ENCODE measurements around the gene IER3.
"Not testable (repeated sequence)": the region's sequence is repeated elsewhere in the genome, so short reads cannot be mapped to it uniquely, and the experiment has no call there.

IER3 gene

DNA sequence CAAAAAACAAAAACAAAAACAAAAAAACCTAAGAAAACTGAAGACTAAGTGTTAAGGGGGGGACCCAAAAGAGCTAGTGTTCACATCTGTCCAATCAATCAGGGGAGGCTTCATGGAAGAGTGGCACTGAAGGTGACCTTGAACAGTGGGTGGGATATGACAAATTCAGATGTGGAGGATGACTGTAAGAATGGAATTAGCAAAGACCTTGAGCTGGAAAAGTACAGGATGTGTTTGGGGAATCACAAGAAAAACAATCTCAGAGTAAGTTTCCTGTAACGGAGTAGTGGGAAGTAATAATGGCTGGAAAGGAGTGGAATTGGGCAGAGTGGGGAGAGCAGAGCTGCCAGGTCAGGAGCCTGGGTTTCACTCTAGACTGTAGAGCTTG, 2.9 kb upstream of the IER3 start:
- FAIRE-seq = no peak

DNA sequence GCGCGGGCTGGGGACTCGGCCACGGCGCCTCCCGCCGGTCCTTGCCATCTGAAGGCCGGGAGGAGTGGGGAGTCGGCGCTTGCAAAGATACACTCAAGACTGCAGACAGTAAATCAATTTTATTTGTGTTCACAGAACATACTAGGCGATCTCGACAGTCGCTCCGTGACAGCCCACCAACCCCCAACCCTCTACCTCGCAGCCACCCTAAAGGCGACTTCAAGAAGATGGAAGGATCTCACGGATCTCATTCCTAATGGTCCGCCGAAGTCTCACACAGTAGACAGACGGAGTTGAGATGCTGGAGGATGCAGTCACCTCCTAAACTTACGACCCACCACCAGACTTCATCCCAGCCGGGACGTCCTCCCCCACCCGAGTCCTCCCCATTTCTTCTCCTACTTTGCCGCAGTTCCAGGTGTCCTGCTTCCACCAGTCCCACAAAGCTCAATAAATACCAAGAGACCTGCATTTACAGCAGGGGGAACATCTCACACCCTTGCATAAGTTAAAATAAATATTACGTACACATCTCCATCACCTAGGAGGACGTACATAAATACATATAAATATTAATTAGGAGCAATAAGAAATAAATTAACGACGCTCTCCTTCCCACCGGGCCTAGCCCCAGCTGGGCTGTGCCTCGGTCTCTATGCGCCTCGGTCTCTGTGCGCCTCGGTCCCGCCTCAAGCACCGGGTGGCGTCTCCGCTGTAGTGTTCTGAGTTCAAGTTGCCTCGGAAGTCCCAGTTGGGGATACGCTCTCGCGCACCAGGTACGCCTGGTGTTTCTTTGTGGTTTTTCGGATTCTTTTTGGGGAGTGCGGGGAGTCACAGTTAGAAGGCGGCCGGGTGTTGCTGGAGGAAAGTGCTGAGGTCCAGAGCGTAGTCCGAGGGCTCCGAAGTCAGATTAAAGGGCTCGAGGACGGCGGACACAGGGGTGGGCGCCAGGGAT, 971 bp downstream of the IER3 start:
- no peak for FAIRE-seq

DNA sequence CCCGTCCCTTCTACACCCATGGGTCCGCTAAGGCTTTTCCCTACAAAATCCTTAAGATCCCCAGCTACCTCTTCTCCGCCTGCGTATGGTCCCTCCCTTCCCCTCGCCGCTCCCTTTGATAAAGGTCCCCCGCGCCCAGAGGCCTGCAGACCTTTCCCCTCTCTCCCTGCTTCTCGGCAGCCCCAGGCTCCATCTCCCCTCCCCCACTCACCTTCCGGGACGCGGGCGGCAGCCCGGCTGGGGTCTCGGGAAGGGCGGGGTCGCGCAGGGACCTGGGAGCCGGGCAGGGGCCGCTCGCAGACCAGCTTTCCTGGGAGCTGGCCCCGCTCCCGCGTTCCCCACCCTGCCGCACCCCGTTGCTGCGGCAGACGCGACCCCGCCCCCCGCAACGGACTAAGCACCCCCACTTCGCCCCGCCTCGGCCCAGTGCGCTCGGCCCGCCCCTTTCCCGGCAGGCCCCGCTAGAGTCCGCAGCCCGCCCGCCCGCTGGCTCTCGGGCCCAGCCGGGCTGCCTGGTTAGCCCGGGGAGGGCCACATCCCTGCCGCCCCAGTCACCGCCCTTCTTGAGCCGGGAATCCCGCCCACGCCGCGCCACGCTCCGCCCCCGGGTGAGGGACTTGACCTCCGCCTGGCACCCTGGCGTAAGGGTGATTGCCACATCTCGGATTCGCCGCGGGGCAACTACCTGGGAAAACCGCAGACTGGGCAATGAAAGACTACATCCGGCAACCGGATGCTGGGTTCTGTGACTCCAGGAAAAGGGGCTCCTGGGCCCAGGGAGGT, 1.8 kb downstream of the IER3 start, which contains the start of gene FLOT1:
TSS of gene FLOT1 (minus strand) at position 372 of the 783 bp plus-strand sequence. CDS start 498 bp downstream, outside the sequence.
- FAIRE-seq = no peak

DNA sequence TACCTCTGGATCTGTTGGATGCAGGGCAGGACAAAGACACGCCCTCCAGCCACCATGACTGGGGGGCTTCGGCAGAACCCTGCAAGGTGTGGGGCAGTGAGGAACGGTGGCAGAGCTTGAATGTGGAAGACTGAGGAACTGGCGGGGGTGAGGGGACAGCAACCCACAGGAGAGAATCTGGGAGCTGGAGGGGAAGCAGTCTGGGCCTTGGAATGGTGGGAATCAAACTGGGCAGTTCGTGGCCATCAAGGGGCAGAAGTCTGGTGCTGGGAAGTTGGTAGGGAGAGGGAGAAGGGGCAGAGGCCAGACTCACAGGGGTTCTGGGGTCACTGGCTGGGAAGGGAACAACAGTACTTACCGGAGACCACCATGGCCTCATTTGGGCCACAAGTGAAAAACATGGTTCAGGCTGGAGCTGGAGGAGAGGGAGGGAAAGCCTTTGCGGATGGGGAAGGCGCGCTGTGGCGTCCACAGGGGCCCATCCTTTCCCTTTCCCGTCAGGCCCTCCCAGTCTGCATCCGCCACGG, 2.5 kb downstream of the IER3 start:
- no peak for FAIRE-seq

DNA sequence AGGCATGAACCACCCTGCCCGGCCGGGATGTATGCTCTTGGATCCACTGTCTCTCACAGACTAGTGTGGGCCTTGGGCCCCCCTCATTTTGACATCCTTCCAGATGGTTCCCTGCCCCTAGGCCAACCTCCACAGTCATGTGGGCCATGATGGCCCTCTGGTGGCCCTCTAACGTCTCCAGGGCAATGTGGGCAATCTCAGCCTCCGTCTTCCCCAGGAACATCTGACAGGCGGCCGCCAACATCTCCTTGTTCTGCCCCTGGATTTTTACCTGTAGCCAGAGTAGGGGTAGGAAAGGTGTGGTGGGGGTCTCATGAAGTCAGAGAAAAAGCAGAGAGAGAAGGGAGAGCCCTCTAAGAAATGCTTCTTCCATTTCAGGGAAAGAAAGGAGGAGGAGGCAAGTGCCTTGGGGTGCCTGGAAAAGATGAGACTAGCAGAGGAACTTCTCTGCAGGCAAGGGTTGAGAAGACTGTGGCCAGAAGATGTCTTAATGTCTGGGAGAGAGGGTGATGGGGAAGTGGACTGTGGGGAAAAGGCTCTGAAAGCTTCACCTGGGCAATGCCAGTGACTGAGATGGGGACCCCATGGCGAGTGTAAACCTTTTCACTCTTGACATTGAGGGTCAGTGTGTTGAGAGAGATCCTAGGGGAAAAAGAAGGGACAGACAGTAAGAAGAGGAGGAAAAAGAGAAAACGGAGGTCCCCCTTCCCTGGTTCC, 3.1 kb downstream of the IER3 start:
- no peak for FAIRE-seq

DNA sequence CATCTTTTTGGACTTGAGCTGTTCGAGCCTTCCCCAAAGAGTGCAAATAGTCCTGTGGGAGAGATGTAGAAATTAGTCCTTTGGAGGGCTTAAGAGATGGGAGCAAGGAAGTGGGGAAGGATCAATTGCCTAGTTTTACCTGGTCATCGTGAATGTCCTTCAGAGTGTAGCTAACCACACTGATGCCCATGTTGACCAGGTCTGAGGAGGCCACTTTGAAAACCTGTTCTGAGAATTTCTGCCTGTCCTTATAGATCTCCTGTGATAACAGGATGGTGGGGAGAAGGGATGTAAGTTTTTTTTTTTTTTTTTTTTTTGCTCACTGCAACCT, 3.8 kb downstream of the IER3 start:
- no peak for FAIRE-seq

DNA sequence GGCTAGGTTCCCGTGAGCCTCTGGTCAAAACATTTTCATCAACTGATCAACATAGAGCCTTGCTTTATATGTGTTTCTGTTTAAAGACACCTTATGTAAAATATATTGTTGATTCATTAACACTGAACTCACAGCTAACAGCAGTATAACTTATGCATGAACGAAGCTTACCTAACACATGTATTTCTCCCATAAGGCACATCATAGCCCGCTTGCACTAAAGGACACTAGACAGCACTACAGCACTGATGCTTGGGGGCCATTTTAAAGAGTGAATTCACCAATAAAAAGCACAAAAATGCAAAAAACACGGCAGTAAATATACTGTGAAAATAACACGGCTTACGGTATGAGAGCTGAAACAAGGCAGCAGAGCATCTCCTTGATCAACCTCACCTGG, 5.8 kb downstream of the IER3 start:
- FAIRE-seq = no peak

DNA sequence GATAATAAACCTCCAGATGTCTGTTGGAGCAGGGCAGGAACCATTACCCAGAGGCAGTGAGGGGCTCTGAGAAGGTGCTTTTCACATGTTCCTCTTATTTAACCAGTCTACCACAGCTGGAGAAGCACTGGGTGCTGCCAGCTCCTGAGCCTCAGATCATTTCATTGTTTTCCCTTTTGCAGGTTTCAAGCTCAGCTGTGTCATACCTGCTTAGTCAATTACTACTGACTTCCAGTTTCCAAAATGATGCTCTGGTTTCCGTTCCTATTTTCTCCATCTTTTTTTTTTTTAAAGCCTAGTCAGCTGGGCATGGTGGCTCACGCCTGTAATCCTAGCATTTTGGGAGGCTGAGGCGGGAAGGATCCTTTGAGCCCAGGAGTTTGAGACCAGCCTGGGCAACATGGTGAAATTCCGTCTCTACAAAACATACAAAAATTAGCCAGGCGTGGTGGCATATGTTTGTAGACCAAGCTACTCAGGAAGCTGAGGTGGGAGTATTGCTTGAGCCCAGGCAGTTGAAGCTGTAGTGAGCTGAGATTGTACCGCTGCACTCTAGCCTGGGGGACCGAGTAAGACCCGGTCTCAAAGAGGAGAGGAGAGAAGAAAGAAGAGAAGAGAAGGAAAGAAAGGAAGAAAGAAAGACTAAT, 8.6 kb downstream of the IER3 start:
- FAIRE-seq = no peak

DNA sequence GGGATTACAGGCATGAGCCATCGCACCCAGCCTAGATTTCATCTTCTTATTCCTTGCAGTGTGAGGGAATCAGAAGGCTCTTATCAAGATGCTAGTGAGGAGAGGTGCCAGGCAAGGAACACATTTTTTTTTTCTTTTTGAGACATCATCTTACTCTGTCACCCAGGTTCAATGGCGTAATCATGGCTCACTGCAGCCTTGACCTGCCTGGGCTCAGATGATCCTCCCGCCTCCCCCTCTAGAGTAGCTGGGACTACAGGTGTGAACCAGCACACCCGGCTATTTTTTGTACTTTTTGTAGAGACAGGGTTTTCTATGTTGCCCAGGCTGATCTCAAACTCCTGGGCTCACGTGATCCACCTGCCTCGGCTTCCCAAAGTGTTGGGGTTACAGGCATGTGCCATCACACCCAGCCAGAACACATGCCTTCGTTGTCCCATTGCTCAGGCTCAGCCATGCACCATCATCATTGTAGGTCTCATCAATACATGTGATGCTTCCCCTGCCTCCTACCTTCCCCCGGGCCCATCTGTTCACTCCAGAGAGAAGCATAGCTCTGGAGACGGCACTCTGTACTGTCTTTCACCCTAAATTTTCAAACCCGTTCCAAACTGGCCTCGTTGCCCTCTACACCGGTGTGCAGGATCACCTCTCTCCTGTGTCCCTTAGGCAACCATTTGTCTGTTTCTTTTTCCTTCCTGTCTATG, 12.0 kb downstream of the IER3 start:
- FAIRE-seq = no peak

DNA sequence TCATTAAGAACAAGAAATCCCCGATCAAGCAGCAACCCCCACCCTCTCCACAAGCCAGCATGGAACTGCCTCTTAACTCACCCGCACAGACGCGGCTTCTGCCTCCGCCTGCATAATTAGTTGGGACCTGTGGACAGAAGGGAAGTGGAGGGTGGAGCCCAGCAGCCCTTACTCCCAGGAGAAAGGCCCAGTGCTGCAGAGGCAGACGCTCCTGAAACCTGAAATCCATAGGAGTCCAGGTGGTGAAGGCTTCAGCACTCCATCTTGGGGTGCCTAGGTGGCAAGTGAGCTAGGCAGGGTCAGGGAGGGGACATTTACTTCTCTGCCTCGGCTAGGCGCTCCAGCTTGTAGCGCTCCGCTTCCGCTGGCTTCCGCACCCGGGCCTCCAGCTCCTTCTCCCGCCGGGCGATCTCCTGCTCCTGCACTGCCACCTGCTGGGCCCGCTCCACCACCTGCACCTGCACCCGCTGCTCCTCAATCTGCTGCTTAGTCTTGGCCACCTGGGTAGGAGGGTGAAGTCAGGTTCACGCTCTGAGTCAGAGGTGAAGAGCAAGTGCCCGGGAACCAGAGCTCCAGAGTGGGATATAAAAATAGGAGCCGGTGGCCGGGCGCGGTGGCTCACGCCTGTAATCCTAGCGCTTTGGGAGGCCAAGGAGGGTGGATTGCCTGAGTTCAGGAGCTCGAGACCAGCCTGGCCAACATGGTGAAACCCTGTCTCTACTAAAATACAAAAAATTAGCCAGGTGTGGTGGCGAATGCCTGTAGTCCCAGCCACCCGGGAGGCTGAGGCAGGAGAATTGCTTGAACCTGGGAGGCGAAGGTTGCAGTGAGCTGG, 13.5 kb downstream of the IER3 start:
- no peak for FAIRE-seq

DNA sequence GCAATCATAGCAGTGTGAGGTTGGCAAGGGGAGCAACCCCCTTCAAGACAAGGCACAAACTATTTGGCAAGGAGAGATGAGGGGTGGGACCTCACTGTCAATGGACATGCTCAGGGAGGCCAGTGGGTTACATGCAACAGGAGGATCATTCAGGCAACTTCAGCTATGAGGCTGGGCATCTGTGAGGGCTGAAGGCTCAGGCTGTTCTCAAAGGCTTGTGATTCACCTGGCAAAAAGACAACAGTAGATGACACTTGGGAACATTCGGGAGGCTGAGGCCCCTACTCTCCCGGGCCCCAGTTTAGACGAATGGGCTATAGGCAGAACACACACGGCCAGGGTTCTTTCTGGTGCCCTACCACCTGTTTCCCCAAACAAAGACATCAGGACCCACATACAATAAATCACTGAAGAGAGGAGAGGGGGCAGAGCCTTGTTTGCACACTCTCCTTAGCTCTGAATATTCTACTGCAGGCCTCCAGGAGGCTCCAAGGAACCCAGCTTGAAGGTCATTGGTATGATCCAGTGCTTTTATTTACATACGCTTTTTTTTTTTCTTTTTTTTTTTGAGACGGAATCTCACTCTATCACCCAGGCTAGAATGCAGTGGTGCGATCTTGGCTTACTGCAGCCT, 16.3 kb downstream of the IER3 start:
- FAIRE-seq = no peak

DNA sequence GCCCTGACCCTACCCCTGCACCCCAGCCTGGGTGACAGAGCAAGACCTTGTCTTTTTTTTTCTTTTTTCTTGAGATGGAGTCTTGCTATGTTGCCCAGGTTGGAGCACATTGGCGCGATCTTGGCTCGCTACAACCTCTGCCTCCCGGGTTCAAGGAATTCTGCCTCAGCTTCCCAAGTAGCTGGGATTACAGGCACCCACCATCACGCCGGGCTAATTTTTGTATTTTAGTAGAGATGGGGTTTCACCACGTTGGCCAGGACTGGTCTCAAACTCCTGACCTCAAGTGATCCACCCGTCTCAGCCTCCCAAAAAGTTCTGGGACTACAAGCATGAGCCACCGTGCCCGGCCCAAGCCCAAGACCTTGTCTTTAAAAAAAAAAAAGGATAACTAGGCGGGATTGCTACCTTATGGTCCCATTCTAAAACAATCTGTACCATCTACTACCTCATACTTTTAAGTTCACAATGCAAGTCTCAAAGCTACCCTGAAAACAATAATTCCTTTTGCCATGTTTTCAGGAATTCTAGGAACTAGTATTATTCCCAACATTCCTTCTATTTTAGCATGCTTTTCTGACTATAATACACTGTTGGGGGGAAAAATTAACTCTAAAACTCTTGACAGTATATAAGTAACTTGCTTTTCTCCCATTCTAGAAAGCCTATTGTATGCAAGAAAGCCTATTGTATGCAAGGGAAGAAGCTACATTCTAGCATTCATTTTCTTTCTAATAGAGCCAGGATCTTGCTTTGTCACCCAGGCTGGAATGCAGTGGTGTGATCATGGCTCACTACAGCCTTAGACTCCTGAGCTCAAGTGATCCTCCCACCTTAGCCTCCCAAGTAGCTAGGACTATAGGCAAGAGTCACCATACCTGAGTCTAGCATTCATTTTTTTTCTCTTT, 17.6 kb downstream of the IER3 start:
- FAIRE-seq = no peak

DNA sequence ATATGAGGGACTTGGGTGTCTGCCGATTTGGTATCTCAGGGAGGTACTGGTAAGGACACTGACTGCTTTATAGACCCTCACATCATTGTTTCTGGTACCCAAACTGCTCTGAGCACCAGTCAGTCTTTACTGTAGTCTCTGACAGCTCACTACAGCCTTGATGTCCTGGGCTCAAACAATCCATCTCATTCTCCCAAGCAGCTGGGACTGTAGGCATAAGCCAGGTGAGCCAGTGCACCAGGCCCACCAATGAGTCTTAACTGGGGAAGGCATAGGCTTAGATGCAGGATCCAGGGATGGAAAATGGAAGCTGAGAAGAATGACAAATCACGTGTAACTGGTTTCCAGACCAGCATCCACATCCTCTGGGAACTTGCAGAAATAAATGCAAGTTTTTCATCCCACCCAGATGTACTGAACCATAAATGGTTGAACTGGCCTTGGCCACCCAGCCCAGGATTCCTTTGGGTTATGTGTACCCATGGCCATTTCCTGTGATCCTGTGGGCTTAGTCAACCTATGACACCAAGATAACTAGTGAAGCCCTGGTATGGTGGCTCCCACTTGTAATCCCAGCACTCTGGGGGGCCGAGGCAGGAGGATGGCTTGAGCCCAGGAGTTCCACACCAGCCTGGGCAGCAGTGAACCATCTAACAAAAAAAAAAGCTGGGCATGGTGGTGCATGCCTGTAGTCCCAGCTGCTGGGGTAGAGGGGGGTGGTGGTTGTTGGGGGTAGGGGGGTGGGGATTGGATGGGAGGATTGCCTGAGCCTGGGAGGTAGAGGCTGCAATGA, 18.4 kb downstream of the IER3 start:
- FAIRE-seq = no peak

DNA sequence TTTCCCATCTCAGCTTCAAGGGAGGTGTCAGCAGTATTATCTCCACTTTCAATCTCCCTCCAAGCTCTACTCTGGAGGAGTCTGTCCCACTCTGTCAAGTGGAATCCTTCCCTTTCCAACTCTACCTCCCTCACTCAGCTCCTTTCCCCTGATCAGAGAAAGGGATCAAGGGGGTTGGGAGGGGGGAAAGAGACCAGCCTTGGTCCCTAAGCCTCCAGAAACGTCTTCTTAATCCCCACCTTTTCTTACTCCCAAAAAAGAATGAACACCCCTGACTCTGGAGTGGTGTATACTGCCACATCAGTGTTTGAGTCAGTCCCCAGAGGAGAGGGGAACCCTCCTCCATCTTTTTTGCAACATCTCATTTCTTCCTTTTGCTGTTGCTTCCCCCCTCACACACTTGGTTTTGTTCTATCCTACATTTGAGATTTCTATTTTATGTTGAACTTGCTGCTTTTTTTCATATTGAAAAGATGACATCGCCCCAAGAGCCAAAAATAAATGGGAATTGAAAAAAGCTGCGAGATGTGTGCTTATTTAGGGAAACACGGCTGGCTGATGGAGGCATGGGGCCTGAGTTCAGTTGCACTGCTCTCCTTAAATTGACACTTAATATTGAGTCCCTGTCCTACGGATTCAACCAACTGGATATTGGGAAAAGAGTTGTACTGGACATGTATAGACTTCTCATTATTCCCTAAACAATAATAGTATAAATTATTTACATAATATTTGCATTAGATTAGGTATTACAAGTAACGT, 19.3 kb downstream of the IER3 start:
- no peak for FAIRE-seq

DNA sequence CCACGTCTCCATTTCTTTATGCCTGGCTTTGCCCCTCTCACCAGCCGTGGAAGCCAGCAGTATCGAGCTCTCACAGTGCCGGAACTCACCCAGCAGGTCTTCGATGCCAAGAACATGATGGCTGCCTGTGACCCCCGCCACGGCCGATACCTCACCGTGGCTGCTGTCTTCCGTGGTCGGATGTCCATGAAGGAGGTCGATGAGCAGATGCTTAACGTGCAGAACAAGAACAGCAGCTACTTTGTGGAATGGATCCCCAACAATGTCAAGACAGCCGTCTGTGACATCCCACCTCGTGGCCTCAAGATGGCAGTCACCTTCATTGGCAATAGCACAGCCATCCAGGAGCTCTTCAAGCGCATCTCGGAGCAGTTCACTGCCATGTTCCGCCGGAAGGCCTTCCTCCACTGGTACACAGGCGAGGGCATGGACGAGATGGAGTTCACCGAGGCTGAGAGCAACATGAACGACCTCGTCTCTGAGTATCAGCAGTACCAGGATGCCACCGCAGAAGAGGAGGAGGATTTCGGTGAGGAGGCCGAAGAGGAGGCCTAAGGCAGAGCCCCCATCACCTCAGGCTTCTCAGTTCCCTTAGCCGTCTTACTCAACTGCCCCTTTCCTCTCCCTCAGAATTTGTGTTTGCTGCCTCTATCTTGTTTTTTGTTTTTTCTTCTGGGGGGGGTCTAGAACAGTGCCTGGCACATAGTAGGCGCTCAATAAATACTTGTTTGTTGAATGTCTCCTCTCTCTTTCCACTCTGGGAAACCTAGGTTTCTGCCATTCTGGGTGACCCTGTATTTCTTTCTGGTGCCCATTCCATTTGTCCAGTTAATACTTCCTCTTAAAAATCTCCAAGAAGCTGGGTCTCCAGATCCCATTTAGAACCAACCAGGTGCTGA, 20.3 kb downstream of the IER3 start:
- not testable (repeated sequence) for FAIRE-seq

DNA sequence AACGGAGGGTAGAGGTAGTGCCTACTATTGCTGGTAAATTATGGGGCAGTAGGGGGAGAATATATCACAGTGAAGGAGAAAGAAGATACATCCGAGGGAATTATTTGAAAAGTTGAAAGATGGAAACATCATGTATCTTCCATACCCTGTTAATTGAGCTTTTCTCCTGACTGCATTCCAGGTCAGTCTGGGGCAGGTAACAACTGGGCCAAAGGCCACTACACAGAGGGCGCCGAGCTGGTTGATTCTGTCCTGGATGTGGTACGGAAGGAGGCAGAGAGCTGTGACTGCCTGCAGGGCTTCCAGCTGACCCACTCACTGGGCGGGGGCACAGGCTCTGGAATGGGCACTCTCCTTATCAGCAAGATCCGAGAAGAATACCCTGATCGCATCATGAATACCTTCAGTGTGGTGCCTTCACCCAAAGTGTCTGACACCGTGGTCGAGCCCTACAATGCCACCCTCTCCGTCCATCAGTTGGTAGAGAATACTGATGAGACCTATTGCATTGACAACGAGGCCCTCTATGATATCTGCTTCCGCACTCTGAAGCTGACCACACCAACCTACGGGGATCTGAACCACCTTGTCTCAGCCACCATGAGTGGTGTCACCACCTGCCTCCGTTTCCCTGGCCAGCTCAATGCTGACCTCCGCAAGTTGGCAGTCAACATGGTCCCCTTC, 21.0 kb downstream of the IER3 start:
- FAIRE-seq = not testable (repeated sequence)

Measured in TTC549 (cell line).